GM21367 (cell line): Measurements from ENCODE around the gene CDC27.
A peak's percentile ranks its signal among the peaks of the same experiment; 100 is the strongest.
"Not testable (repeated sequence)": the region's sequence is repeated elsewhere in the genome, so short reads cannot be mapped to it uniquely, and the experiment has no call there.

Experiments used
- ATAC-seq: cut with Tn5 transposase; IDR thresholded peaks from one replicate; pipeline ENCODE4 v1.9.1; 2021; ENCODE audit not compliant: unreplicated experiment

The CDC27 gene

GRCh38 chr17:47145351-47145750 lies 43.7 kb downstream of the CDC27 start:
- ATAC-seq, result no peak

- ATAC-seq, result no peak
Measured at GRCh38 chr17:47135235-47135634, 53.9 kb downstream of the CDC27 start.

GRCh38 chr17:47134354-47134753 lies 54.7 kb downstream of the CDC27 start:
- not testable (repeated sequence) for ATAC-seq

GRCh38 chr17:47131761-47132160 lies 57.3 kb downstream of the CDC27 start:
- no peak for ATAC-seq

- not testable (repeated sequence) for ATAC-seq
Measured at GRCh38 chr17:47126835-47127234, 62.3 kb downstream of the CDC27 start.

GRCh38 chr17:47123262-47123661 lies 65.8 kb downstream of the CDC27 start:
- ATAC-seq, result not testable (repeated sequence)

GRCh38 chr17:47120521-47121095 lies 68.5 kb downstream of the CDC27 start:
- no peak for ATAC-seq

- ATAC-seq, result no peak
Measured at GRCh38 chr17:47119746-47120520, 69.2 kb downstream of the CDC27 start.

- ATAC-seq, result no peak
Measured at GRCh38 chr17:47117386-47117785, 71.7 kb downstream of the CDC27 start.

- no peak for ATAC-seq
Measured at GRCh38 chr17:47106130-47106529, 83.0 kb downstream of the CDC27 start.

- ATAC-seq, result not testable (repeated sequence)
Measured at GRCh38 chr17:47105246-47105645, 83.8 kb downstream of the CDC27 start.

- ATAC-seq, result no peak
Measured at GRCh38 chr17:47102914-47103313, 86.2 kb downstream of the CDC27 start.

- ATAC-seq, result peak; percentile 88
Measured at GRCh38 chr17:47099987-47100711, 88.9 kb downstream of the CDC27 start.

GRCh38 chr17:47099451-47099986 lies 89.6 kb downstream of the CDC27 start:
- no peak for ATAC-seq

GRCh38 chr17:47096343-47096742 lies 92.8 kb downstream of the CDC27 start:
- no peak for ATAC-seq

- ATAC-seq, result no peak
Measured at GRCh38 chr17:47095268-47095667, 93.8 kb downstream of the CDC27 start.

- ATAC-seq, result no peak
Measured at GRCh38 chr17:47087093-47087492, 102.0 kb downstream of the CDC27 start.

GRCh38 chr17:47085736-47086135 lies 103.4 kb downstream of the CDC27 start:
- ATAC-seq, result no peak

- no peak for ATAC-seq
Measured at GRCh38 chr17:47078801-47079200, 110.3 kb downstream of the CDC27 start.

- ATAC-seq, result no peak
Measured at GRCh38 chr17:47077576-47077975, 111.5 kb downstream of the CDC27 start.

GRCh38 chr17:47076171-47076570 lies 112.9 kb downstream of the CDC27 start:
- ATAC-seq, result no peak

GRCh38 chr17:47074361-47074760 lies 114.7 kb downstream of the CDC27 start:
- ATAC-seq, result not testable (repeated sequence)
